ENCODE results near the gene RMC1. TPM values are rescaled to one million over a fixed set of nuclear protein-coding genes. Genes with fewer than 3 reads are reported as not detected.

RMC1 gene
- total RNA-seq, 1 donor from 2014 or later: 63.8 TPM

GRCh38 chr18:23528580-23529472 is 25.5 kb downstream of the RMC1 start:
- intact Hi-C loops (cut with micrococcal nuclease): no loop called here

GRCh38 chr18:23529604-23530003 is 26.3 kb downstream of the RMC1 start:
- intact Hi-C loops (cut with micrococcal nuclease): no loop called here

- intact Hi-C loops (cut with micrococcal nuclease): no loop called here
These were observed 26.9 kb downstream of the RMC1 start for GRCh38 chr18:23530195-23530594.

- intact Hi-C loops (cut with micrococcal nuclease): no loop called here
These were observed 28.6 kb downstream of the RMC1 start for GRCh38 chr18:23531912-23532311.

DNA sequence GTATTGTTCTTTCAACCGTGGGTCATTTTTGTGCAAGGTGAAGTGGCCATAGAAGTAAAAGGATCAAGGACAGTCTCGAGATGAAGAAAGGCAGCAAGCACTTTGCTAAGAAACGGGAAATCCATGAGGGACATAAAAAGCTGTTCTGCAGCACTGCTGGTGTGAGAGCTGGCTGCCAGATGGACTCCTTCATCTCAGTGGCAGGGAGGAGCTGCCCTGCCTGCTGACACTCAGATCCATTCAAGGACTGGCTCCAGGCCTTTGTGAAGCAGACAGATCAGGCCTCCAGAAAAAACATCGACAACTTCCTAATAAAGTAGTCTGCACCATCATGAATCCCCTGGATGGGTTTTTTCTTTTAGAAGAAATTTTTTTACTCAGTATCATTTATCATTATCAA is 29.5 kb downstream of the RMC1 start:
- intact Hi-C loops (cut with micrococcal nuclease): no loop called here

DNA sequence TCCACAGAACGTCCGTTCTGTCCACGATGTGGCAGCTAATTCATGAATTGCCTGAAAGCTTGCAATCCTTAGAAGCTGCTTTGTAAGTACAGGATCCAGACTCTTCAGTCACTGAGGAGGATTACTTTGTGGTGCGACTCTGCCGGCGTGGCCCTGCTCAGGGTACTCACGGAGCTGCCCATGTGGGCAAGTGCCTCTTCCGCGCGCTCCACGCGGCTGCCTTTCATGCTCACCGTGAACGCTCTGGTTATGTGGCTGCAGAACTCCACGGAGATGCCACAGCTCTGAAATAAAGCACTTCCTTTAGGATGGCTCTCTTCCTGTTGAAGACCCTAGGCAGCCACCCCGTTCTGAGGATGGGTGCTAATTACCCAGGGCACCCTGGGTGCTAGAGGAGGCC is 31.0 kb downstream of the RMC1 start:
- intact Hi-C loops (cut with micrococcal nuclease): no loop called here

DNA sequence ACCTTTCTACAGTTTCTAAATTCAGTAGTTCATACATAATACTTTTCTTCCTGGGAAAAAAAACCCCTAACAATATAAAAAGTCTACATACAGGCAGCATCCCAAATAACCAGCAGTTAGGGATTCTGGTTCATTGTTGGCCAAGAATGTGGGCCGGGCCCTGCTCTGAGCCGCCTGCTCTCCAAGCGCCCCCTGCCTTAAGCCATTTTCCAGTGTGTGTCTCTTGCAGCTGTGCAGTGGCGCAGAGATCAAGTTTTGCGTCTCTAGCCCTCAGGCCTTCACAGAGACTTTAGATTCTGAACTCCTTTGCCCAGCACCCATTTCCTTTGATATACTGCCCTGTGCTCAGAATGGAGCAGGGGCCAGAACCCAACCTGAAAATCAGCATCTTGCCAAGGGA is 32.9 kb downstream of the RMC1 start:
- intact Hi-C loops (cut with micrococcal nuclease): no loop called here

- intact Hi-C loops (cut with micrococcal nuclease): no loop called here
These were observed 34.0 kb downstream of the RMC1 start for GRCh38 chr18:23537274-23537673.

DNA sequence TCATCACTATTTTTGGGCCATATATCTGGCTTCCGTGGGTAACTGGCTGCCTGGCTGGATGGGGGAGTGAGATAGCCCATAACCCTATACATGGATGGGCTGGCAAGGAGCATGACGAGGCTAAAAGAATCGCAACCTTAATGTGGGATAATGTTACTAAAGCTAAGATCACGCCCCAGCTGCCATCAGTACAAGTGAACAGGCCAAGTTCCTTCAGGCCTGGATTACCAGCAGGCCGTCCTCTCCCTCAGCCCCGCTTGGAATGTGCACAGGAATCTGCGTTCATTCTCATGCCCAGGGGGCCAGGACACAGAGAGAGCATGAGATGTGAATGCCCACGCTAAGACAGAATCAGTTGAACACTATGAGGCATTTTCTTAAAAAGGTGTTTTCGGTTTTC is 34.7 kb downstream of the RMC1 start:
- intact Hi-C loops (cut with micrococcal nuclease): no loop called here

- intact Hi-C loops (cut with micrococcal nuclease): no loop called here
These were observed 35.6 kb downstream of the RMC1 start for GRCh38 chr18:23538870-23539269.

DNA sequence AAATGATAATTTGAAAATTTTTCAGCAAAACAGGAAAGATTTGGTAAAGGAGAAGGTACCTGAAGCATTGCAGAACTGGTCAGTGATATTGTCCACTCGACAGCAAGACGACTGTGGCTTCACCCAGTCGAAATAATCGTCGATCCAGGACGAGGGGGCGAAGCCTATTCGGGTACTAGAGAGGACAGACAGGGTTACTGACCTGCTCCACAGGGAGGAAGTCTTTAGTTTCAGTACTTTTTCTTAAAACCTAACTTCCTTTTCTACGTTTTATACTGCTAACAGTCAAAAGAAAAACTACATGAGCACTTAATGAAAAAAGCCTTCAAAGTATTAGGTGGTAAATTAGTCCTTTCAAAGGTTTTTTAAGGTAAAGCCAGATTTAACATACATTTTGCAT is 36.0 kb downstream of the RMC1 start:
- intact Hi-C loops (cut with micrococcal nuclease): no loop called here

DNA sequence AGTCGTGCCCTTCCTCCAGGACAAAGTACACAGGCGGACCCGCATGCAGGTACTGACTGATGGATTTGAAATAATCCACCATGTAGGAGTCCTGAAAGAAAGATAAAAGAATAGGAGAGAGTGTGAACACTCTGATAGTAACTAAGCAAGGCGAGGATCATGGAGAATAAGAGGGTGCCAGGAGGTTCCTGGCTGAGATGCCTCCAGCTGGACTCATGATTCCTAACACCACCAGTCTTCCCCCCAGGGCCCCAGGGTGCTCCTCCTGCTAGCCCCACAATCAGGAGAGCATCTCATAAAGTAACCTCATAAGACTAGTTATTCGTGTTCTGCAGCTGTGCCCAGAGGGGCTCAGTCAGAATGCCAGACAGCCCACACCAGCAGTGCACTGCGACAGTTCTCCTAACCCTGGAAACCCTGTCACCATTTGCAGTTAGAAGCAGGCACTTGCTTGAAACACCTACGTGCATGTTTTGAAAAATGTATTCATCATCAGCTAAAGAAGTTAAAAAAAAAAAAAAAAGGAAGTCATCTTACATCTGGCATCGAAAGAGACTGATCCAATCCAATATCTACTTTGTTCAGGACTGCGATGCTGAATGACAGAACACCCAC is 36.7 kb downstream of the RMC1 start:
- intact Hi-C loops (cut with micrococcal nuclease): loop anchor here (2.0 kb wide), 1 partner anchor 35 kb away; no protein-coding TSS in a partner anchor

GRCh38 chr18:23540867-23541266 is 37.6 kb downstream of the RMC1 start:
- intact Hi-C loops (cut with micrococcal nuclease): loop anchor here (1.0 to 2.0 kb wide), 4 partner anchors 25 to 45 kb away; partner anchors contain the start of genes NPC1 and RMC1

- intact Hi-C loops (cut with micrococcal nuclease): loop anchor here (1.0 to 2.0 kb wide), 4 partner anchors 25 to 45 kb away; partner anchors contain the start of genes NPC1 and RMC1
These were observed 38.2 kb downstream of the RMC1 start for GRCh38 chr18:23541349-23542093.

GRCh38 chr18:23542461-23542860 is 39.1 kb downstream of the RMC1 start:
- intact Hi-C loops (cut with micrococcal nuclease): no loop called here

GRCh38 chr18:23545247-23545789 is 42.0 kb downstream of the RMC1 start:
- intact Hi-C loops (cut with micrococcal nuclease): no loop called here

GRCh38 chr18:23547306-23547705 is 44.0 kb downstream of the RMC1 start:
- intact Hi-C loops (cut with micrococcal nuclease): no loop called here

DNA sequence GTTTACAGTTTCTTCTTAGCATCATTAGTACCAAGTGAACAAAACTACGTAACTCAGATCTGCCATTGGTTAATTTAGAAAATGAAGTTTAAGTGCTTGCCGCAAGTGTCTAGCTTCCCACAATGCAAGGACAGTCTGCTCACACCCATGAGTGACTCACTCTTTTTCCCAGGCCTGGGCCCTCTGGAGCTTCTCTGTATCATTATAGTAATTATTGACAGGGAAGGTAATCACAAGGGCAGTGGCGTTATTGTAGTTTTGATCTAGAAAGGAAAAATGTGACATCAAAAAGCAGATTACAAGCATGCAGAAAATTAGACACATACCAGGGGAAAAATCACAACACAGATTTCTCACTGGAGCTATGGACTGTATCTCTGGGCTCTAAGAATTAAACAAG is 44.5 kb downstream of the RMC1 start:
- intact Hi-C loops (cut with micrococcal nuclease): no loop called here

DNA sequence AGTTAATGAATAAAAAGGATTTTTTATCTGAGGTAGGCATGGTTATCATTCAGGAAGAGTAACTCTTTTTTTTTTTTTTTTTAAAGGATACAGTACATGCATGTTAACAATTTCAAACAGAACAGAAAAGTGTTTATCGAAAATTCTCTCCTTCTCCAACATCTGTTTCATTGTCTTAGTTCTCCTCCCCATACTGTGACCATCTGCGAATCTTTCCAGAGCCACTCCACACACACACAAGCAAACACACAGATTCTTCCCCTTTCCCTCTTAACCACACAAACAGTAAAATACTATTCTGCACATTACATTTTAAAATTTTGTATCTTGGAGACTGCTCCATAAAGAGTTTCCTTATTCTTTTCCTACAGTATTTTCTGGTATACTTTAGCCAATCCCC is 45.0 kb downstream of the RMC1 start:
- intact Hi-C loops (cut with micrococcal nuclease): no loop called here

DNA sequence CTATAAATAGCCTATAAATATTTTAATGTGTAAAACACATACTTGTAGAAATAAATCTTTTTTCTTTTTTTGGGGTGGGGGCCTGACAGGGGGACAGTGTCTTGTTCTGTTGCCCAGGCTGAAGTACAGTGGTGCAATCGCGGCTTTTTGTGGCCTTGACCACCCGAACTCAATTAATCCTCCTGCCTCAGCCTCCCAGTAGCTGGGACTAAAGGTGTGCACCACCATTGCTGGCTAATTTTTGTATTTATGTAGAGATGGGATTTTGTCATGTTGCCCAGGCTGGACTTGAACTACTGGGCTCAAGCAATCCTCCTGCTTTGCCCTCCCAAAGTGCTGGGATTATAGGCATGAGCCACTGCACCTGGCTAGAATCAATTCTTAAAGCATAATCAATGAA is 45.4 kb downstream of the RMC1 start:
- intact Hi-C loops (cut with micrococcal nuclease): no loop called here

DNA sequence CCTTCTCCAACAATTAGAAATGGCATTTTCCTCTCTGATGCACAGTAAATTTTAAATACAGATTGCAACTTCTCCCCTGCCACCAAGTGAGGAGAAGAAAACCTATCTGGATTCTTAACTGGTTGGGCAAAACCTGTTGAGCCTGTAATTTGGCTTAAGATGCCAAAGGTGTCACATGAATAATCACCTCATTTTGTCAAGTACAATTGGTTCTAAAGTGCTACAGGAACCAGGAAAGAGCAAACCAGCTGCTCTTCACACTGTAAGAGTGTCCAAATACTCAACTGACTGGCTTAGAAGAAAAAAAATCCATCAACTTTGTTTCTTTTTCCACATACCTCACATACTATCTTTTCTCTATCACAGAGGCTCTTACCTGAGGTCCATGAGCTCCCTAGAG is 47.6 kb downstream of the RMC1 start:
- intact Hi-C loops (cut with micrococcal nuclease): no loop called here

- intact Hi-C loops (cut with micrococcal nuclease): no loop called here
These were observed 48.7 kb downstream of the RMC1 start for GRCh38 chr18:23551978-23552377.

Data from T-helper 1 cell treated with Interleukin-12 subunit alpha and Interleukin-12 subunit beta and Interleukin-4 antibody, amounts not matched to agents 30 ng/mL and 1 ng/mL, for 36 hours (primary cell).